HepG2 (cell line): Measurements from ENCODE around the gene RSBN1L. TPM values are rescaled to one million over a fixed set of nuclear protein-coding genes. Genes with fewer than 3 reads are reported as not detected.

ENCODE experiments used
- ATAC-seq: fragments of 200-7000 bp; cut with Tn5 transposase; 3 replicates; pipeline ENCODE4 v1.9.1; 2020; ENCODE audit warnings: mild to moderate bottlenecking, moderate library complexity
- BruUV-seq: library from RNA; stranded (reverse); fragments of 400-500 nt; replicated peaks from 2 replicates; lab custom pipeline; 2021; lab: Mats Ljungman, UMichigan
- CTCF ChIA-PET: fragments of 300-600 bp; formaldehyde crosslinking; extraction: SDS; loops from one replicate; lab custom pipeline; 2021; ENCODE audit warnings: low total read pairs, inconsistent platforms, low intra/inter-chr PET ratio; lab: Yijun Ruan, JAX
- POLR2A ChIA-PET: fragments of 350-600 bp; sonication (Branson Sonifier 250); formaldehyde crosslinking; loops from one replicate; lab custom pipeline; 2020; ENCODE audit warnings: antibody characterized with exemption, inconsistent platforms; lab: Yijun Ruan, JAX
- DNase-seq: peaks from one replicate; pipeline ENCODE4 v3.0.0-alpha.2; 2015; ENCODE audit warnings: low spot score
- FAIRE-seq: peaks from 3 replicates; lab custom pipeline; 2011; peaks lifted over from hg19 to GRCh38; lab: Jason Lieb, UNC
- H2AFZ ChIP-seq: one replicate; pipeline ENCODE4 v1.6.1; 2011; ENCODE audit warnings: low read length, inconsistent platforms
- H3K27ac ChIP-seq: fragments of 300-600 bp; 3 replicates; pipeline ENCODE4 v1.8.0; 2011; ENCODE audit warnings: mixed run types, mild to moderate bottlenecking, mixed read lengths, low read length, inconsistent platforms; ENCODE audit not compliant: insufficient read depth; ENCODE audit errors: extremely low read length
- H3K27me3 ChIP-seq, 2 experiments: fragments of 200-600 bp in 1 of 2; 2 replicates in 1 of 2; 3 replicates in 1 of 2; pipeline versions ENCODE4 v1.6.0 to v1.8.0; 2011; ENCODE audit warnings: low read length in 2 of 2, mild to moderate bottlenecking in 2 of 2, moderate library complexity in 2 of 2, inconsistent platforms in 1 of 2; ENCODE audit not compliant: insufficient read depth in 2 of 2, control insufficient read depth in 1 of 2
- H3K36me3 ChIP-seq, 2 experiments: fragments of 200-600 bp in 1 of 2; replicated peaks in 1 of 2; 2 replicates in 1 of 2; 3 replicates in 1 of 2; pipeline versions ENCODE4 v1.5.1 to v1.8.0; 2011; ENCODE audit warnings: low read length in 2 of 2, inconsistent platforms in 1 of 2; ENCODE audit not compliant: insufficient read depth in 2 of 2, control insufficient read depth in 1 of 2
- H3K4me1 ChIP-seq: 2 replicates; pipeline ENCODE4 v1.5.1; 2012; ENCODE audit warnings: low read length, inconsistent platforms; ENCODE audit not compliant: insufficient read depth
- H3K4me2 ChIP-seq: 2 replicates; pipeline ENCODE4 v1.6.0; 2011; ENCODE audit warnings: low read depth, low read length, inconsistent platforms
- H3K4me3 ChIP-seq, 3 experiments: fragments of 200-600 bp in 1 of 3; sonication (generic), shearing (Covaris generic) in 1 of 3; replicated peaks in 1 of 3; 2 replicates each; pipeline ENCODE4 v1.5.1; 2011 to 2016; ENCODE audit warnings: low read length in 3 of 3, inconsistent platforms in 2 of 3, low read depth in 2 of 3, mild to moderate bottlenecking in 2 of 3, control low read depth in 1 of 3, mixed read lengths in 1 of 3; ENCODE audit not compliant: insufficient read depth in 1 of 3
- H3K79me2 ChIP-seq: one replicate; pipeline ENCODE4 v1.6.1; 2011; ENCODE audit warnings: low read length, inconsistent platforms; ENCODE audit not compliant: insufficient read depth
- H3K9ac ChIP-seq: 2 replicates; pipeline ENCODE4 v1.6.0; 2011; ENCODE audit warnings: mild to moderate bottlenecking, low read depth, low read length, inconsistent platforms; ENCODE audit not compliant: insufficient read depth
- H3K9me3 ChIP-seq: 2 replicates; pipeline ENCODE4 v1.5.1; 2012; ENCODE audit warnings: mild to moderate bottlenecking, low read length
- H4K20me1 ChIP-seq: 2 replicates; pipeline ENCODE4 v1.6.0; 2011; ENCODE audit warnings: inconsistent platforms, mild to moderate bottlenecking, low read length, moderate library complexity; ENCODE audit not compliant: insufficient read depth
- GLI4 ChIP-seq: sonication (generic); formaldehyde crosslinking; IDR thresholded peaks from 2 replicates; pipeline ENCODE4 v1.5.1; 2020; ENCODE audit warnings: missing genetic modification reagents, mild to moderate bottlenecking, moderate library complexity, borderline replicate concordance
- GMEB1 ChIP-seq: sonication (generic); formaldehyde crosslinking; IDR thresholded peaks from 2 replicates; pipeline ENCODE4 v1.5.1; 2020; ENCODE audit warnings: missing genetic modification reagents, mild to moderate bottlenecking, borderline replicate concordance
- MAFF ChIP-seq: IDR thresholded peaks from 2 replicates; pipeline ENCODE4 v1.6.1; 2011; ENCODE audit warnings: low read depth, low read length, improper control_type of control experiment
- MAFK ChIP-seq, 2 experiments: IDR thresholded peaks in 1 of 2; conservative IDR thresholded peaks in 1 of 2; 2 replicates each; pipeline ENCODE4 v1.6.1; 2011; ENCODE audit warnings: improper control_type of control experiment in 2 of 2, low read length in 2 of 2
- TBP ChIP-seq: sonication (generic); formaldehyde crosslinking; IDR thresholded peaks from 2 replicates; pipeline ENCODE4 v1.5.0; 2020; ENCODE audit warnings: missing genetic modification reagents
- TRIM24 ChIP-seq: sonication (generic); formaldehyde crosslinking; IDR thresholded peaks from 2 replicates; pipeline ENCODE4 v1.8.0; 2022; ENCODE audit warnings: mild to moderate bottlenecking, missing genetic modification reagents
- ZFP41 ChIP-seq: sonication (generic); formaldehyde crosslinking; IDR thresholded peaks from 2 replicates; pipeline ENCODE4 v1.4.0; 2020; ENCODE audit warnings: mild to moderate bottlenecking, missing genetic modification reagents, borderline replicate concordance
- ZNF12 ChIP-seq: sonication (generic); formaldehyde crosslinking; IDR thresholded peaks from 2 replicates; pipeline ENCODE4 v1.5.0; 2020; ENCODE audit warnings: missing genetic modification reagents
- ZNF20 ChIP-seq: sonication (generic); formaldehyde crosslinking; IDR thresholded peaks from 2 replicates; pipeline ENCODE4 v1.4.0; 2020; ENCODE audit warnings: mild to moderate bottlenecking, moderate library complexity, missing genetic modification reagents
- ZNF362 ChIP-seq: sonication (generic); formaldehyde crosslinking; IDR thresholded peaks from 2 replicates; pipeline ENCODE4 v1.4.0; 2020; ENCODE audit warnings: missing genetic modification reagents, mild to moderate bottlenecking, borderline replicate concordance
- ZNF383 ChIP-seq: sonication (generic); formaldehyde crosslinking; IDR thresholded peaks from 2 replicates; pipeline ENCODE4 v1.4.0; 2020; ENCODE audit warnings: missing genetic modification reagents, mild to moderate bottlenecking, borderline replicate concordance
- WGBS: methylation state at CpG from one replicate; pipeline ENCODE4 v1.1.6; 2017; ENCODE audit warnings: low lambda C conversion rate; 5-methylcytosine and 5-hydroxymethylcytosine counted together
- in situ Hi-C: cut with HindIII; loops from 2 replicates; pipeline ENCODE4 v1.10.0; 2017; ENCODE audit warnings: low pct_unique_long_range_greater_than_20kb; ENCODE audit not compliant: extremely low pct_ligation_motif_present
- intact Hi-C: fragments of 100-400 bp; cut with micrococcal nuclease; formaldehyde crosslinking; loops from one replicate; pipeline ENCODE4 v1.10.0; 2022; ENCODE audit not compliant: unreplicated experiment
- polyA plus RNA-seq, 8 experiments: library from polyadenylated mRNA; depleted of rRNA in 3 of 8; stranded (reverse) in 7 of 8; unstranded in 1 of 8; fragments of >200 nt; fragmentation: Illumina TruSeq in 4 of 8; extraction: Trizol in 4 of 8; gene quantifications; 2 replicates each; pipeline versions ENCODE4 v1.2.1 to v1.2.3, GENCODE V29; 2011 to 2016; ENCODE audit warnings: low read depth in 4 of 8, missing spikeins in 1 of 8, mixed read lengths in 1 of 8; ENCODE audit not compliant: insufficient read depth in 1 of 8
- total RNA-seq, 5 experiments: library from RNA; depleted of rRNA; stranded (reverse); fragments of >200 nt; fragmentation: Illumina TruSeq; extraction: Trizol; gene quantifications; 2 replicates each; pipeline ENCODE4 v1.2.3, GENCODE V29; 2016; ENCODE audit warnings: low read depth in 1 of 5
- TF ChIP-seq, protein P1 (sequence below): sonication (generic); formaldehyde crosslinking; conservative IDR thresholded peaks from 2 replicates; pipeline ENCODE4 v1.8.0; 2022; ENCODE audit warnings: missing genetic modification reagents

The RSBN1L gene
- total and polyA plus RNA-seq, 2 of the 13 experiments (the other 11 are each of a cell fraction or from before 2014, with no cell fraction given): 7.7 to 21.3 TPM

GRCh38 chr7:77734659-77735421, 38.6 kb downstream of the RSBN1L start:
- Histone ChIP-seq H3K27me3 (no peaks in the 10 kb centered on the region), H3K4me2 (no peak overlapping the region), H4K20me1 (peaks cover 10% of the 10 kb centered on the region; the same call in 1 of the 2 replicates), H3K79me2 (peaks cover 53% of the 10 kb centered on the region), H3K9me3 (no peaks in the 10 kb centered on the region), H3K4me1 (peaks cover 41% of the 10 kb centered on the region), H3K27ac (peak overlapping the region; percentile 7), H3K9ac (no peak overlapping the region), H3K4me3 (no peak overlapping the region), H3K36me3 (peaks cover 0 to 9% of the 10 kb centered on the region in 2 experiments; a peak in 2 of 5 replicates), H2AFZ (no peak overlapping the region)
- TF ChIP-seq MAFF (peak; percentile 57), TRIM24 (CRISPR knock-in tag) (no peak), MAFK (conservative IDR thresholded peaks at IDR 0.05 in 1 of 2, IDR thresholded peaks at IDR 0.05 in 1 of 2; ENCODE audit: low read length in 2 of 2) (peak; percentile 55 to 63), ZNF383 (CRISPR knock-in tag) (no peak), ZFP41 (no peak)
- POLR2A ChIA-PET: no interaction called here
- 85% methylated on average over 9 of the region's 9 CpGs for WGBS
- DNase-seq (no peak), FAIRE-seq (peak; percentile 46), ATAC-seq (no peak)
- BruUV-seq: no TSS peak
- intact Hi-C loops (loop anchor here (2.0 kb wide), 1 partner anchor 38 kb away; the partner anchor contains the start of gene RSBN1L), in situ Hi-C loops (no loop called here)
- CTCF ChIA-PET: no interaction called here

DNA sequence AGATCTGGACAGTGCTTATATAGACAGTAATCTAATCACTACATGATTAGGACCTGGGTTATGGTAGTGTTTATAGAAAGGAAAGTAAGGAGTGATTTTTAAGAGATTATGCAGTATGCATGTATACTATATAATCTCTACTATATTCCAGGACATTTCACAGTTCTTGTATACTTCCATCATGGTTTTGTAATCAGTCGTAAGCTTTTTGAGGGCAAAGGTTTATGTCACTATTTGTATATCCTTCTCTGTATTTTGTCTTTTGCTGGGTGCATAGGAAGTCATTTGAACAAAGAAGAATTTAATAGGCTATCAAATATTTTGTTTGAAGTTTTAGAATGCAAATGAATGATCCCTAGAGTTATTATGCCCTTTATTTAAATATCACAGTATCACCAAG, 39.2 kb downstream of the RSBN1L start:
- no peak for FAIRE-seq
- TF ChIP-seq GLI4 (CRISPR knock-in tag): no peak
- no peak for TF ChIP-seq ZNF20 (CRISPR knock-in tag)
- no peak for TF ChIP-seq ZNF362
- TF ChIP-seq ZNF12 (CRISPR knock-in tag): no peak
- no peak for TF ChIP-seq GMEB1 (CRISPR knock-in tag)
- no peak for TF ChIP-seq TBP (CRISPR knock-in tag)
- TF ChIP-seq, protein P1, sequence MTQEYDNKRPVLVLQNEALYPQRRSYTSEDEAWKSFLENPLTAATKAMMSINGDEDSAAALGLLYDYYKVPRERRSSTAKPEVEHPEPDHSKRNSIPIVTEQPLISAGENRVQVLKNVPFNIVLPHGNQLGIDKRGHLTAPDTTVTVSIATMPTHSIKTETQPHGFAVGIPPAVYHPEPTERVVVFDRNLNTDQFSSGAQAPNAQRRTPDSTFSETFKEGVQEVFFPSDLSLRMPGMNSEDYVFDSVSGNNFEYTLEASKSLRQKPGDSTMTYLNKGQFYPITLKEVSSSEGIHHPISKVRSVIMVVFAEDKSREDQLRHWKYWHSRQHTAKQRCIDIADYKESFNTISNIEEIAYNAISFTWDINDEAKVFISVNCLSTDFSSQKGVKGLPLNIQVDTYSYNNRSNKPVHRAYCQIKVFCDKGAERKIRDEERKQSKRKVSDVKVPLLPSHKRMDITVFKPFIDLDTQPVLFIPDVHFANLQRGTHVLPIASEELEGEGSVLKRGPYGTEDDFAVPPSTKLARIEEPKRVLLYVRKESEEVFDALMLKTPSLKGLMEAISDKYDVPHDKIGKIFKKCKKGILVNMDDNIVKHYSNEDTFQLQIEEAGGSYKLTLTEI: no peak
- TF ChIP-seq, all 625 proteins: peak for 0
- H4K20me1 ChIP-seq: peaks cover 9% of the 10 kb centered on the region; the same call in 1 of the 2 replicates
- H2AFZ ChIP-seq: no peak overlapping the region
- H3K9ac ChIP-seq: no peak overlapping the region
- peaks cover 44% of the 10 kb centered on the region for H3K4me1 ChIP-seq
- H3K79me2 ChIP-seq: peaks cover 49% of the 10 kb centered on the region
- in situ Hi-C loops (no loop called here), intact Hi-C loops (loop anchor here (2.0 kb wide), 1 partner anchor 39 kb away; the partner anchor contains the start of gene RSBN1L)
- H3K36me3 ChIP-seq: peaks cover 0 to 9% of the 10 kb centered on the region in 2 experiments; a peak in 2 of 5 replicates
- no peak for DNase-seq
- POLR2A ChIA-PET: no interaction called here
- no peak overlapping the region for H3K4me2 ChIP-seq
- CTCF ChIA-PET: no interaction called here
- BruUV-seq: no TSS peak
- H3K27me3 ChIP-seq: no peaks in the 10 kb centered on the region
- no peaks in the 10 kb centered on the region for H3K9me3 ChIP-seq
- no peak for ATAC-seq
- no peak overlapping the region for H3K4me3 ChIP-seq
- H3K27ac ChIP-seq: peak overlapping the region; percentile 7
- 69% methylated on average over 1 of the region's 1 CpG for whole genome bisulfite sequencing
